HepG2 (cell line): Measurements from ENCODE around the gene KCNAB2.

Experiments used
- MAFK ChIP-seq, 2 experiments: IDR thresholded peaks in 1 of 2; conservative IDR thresholded peaks in 1 of 2; 2 replicates each; pipeline ENCODE4 v1.6.1; 2011; ENCODE audit warnings: improper control_type of control experiment in 2 of 2, low read length in 2 of 2
- RNF2 ChIP-seq: fragments of 450-650 bp; conservative IDR thresholded peaks from 2 replicates; pipeline ENCODE4 v1.6.1; 2016; ENCODE audit warnings: low read depth

- TF ChIP-seq RNF2 (no peak), MAFK (conservative IDR thresholded peaks at IDR 0.05 in 1 of 2, IDR thresholded peaks at IDR 0.05 in 1 of 2; ENCODE audit: low read length in 2 of 2) (no peak)
Measured at GRCh38 chr1:6002714-6003501, 42.8 kb upstream of the KCNAB2 start.
